A549 treated with Mapracorat at 1 μM for 4 hours (cell line): ENCODE data around the gene KCNC3. TPM values are rescaled to one million over a fixed set of nuclear protein-coding genes. Genes with fewer than 3 reads are reported as not detected.

Experiments
- total RNA-seq: library from RNA; stranded (reverse); fragments of 200-300 nt; extraction: Qiagen RNA extraction; gene quantifications from 5 replicates; pipeline ENCODE4 v1.2.3, GENCODE V29; 2022

The KCNC3 gene
- total RNA-seq = 1.1 to 1.6 TPM (median 1.4 TPM) in 5 replicates

GRCh38 chr19:50329146-50329925 is at the start of gene KCNC3:
TSS of gene KCNC3 (minus strand) at chr19:50329377. CDS start at chr19:50329082, 295 bp downstream.

DNA sequence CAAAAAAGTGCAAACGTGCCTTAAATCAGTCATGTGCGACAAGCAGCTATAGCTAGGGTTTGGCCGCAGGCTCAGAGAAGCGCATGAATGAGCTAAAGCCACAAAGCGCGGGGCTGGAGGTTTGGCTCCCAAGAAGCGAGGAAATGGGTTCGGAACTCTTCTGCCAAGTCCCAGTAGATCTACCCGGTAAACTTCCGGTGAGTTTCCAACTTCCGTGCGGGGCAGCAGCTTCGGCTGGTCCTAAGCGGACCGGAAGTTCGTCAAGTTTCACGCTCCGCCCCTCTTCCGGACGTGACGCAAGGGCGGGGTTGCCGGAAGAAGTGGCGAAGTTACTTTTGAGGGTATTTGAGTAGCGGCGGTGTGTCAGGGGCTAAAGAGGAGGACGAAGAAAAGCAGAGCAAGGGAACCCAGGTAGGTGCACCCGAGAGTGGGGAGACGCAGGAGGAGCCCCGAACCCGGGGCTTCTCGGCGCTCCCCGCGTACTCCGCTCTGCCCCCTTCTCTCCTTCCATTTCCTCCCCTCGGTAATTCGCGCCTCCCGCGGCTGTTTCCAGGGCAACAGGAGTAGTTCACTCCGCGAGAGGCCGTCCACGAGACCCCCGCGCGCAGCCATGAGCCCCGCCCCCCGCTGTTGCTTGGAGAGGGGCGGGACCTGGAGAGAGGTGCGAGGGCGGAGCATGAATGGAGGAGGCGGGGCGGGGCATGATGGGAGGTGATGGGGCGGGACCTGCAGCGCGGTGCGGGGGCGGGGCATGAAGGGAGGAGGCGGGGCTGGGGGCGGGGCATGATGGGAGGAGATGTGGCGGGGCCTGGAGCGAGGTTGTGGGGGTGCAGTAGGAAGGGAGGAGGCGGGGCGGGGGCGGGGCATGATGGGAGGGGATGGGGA is 47.2 kb upstream of the KCNC3 start, which contains the start of gene NR1H2:
Gene NR1H2, plus strand, starts transcription at position 292 of the 885 bp plus-strand sequence. CDS start 1,149 bp downstream, outside the sequence.

GRCh38 chr19:50365434-50366306 is 36.5 kb upstream of the KCNC3 start, which contains the start of gene NAPSA:
TSS of gene NAPSA (minus strand) at chr19:50365639. CDS start at chr19:50365621, 18 bp downstream.

Other genes starting within 250 kb of the KCNC3 start
- not detected in 5 replicates for gene IZUMO2, start 166.1 kb downstream of the KCNC3 start, total RNA-seq
- gene MYH14, start 125.8 kb downstream of the KCNC3 start, total RNA-seq = 4.5 to 7.3 TPM (median 6.8 TPM) in 5 replicates
- gene NAPSA, start 36.3 kb upstream of the KCNC3 start, total RNA-seq = 0.55 to 1.6 TPM (median 1.1 TPM) in 5 replicates
- gene NR1H2, start 47.1 kb upstream of the KCNC3 start, total RNA-seq = 57.7 to 84.8 TPM (median 79.4 TPM) in 5 replicates
- 51.4 to 85.1 TPM (median 75.0 TPM) in 5 replicates for gene POLD1, start 55.0 kb upstream of the KCNC3 start, total RNA-seq
- gene SPIB, start 89.6 kb upstream of the KCNC3 start, total RNA-seq = 0.06 to 0.45 TPM (median 0.24 TPM) in 5 replicates
- 0.03 TPM in 1 of 5 replicates, not detected in the others for gene MYBPC2, start 103.5 kb upstream of the KCNC3 start, total RNA-seq
- 104 to 157 TPM (median 156 TPM) in 5 replicates for gene EMC10, start 147.1 kb upstream of the KCNC3 start, total RNA-seq
- 1.5 to 2.5 TPM (median 2.1 TPM) in 5 replicates for gene GARIN5A, start 147.5 kb upstream of the KCNC3 start, total RNA-seq
- 54.0 to 88.6 TPM (median 84.1 TPM) in 5 replicates for gene JOSD2, start 181.8 kb upstream of the KCNC3 start, total RNA-seq
- gene ASPDH, start 184.5 kb upstream of the KCNC3 start, total RNA-seq = not detected in 5 replicates
- 0.28 to 0.51 TPM (median 0.50 TPM) in 5 replicates for gene LRRC4B, start 239.1 kb upstream of the KCNC3 start, total RNA-seq